Loucy (cell line): ENCODE data around the gene SLC9A9.

Source experiments
- EZH2phosphoT487 ChIP-seq: fragments of 200-600 bp; IDR thresholded peaks from 2 replicates; pipeline ENCODE4 v1.6.1; 2018; ENCODE audit warnings: antibody characterized with exemption, mild to moderate bottlenecking, moderate library complexity, borderline replicate concordance
- TF ChIP-seq, protein P1 (sequence below): fragments of 200-600 bp; sonication (generic); conservative IDR thresholded peaks from 2 replicates; pipeline ENCODE4 v1.5.1; 2014; ENCODE audit warnings: mild to moderate bottlenecking, antibody characterized with exemption, low read length

- TF ChIP-seq, protein P1, sequence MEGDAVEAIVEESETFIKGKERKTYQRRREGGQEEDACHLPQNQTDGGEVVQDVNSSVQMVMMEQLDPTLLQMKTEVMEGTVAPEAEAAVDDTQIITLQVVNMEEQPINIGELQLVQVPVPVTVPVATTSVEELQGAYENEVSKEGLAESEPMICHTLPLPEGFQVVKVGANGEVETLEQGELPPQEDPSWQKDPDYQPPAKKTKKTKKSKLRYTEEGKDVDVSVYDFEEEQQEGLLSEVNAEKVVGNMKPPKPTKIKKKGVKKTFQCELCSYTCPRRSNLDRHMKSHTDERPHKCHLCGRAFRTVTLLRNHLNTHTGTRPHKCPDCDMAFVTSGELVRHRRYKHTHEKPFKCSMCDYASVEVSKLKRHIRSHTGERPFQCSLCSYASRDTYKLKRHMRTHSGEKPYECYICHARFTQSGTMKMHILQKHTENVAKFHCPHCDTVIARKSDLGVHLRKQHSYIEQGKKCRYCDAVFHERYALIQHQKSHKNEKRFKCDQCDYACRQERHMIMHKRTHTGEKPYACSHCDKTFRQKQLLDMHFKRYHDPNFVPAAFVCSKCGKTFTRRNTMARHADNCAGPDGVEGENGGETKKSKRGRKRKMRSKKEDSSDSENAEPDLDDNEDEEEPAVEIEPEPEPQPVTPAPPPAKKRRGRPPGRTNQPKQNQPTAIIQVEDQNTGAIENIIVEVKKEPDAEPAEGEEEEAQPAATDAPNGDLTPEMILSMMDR = no peak
- TF ChIP-seq EZH2phosphoT487 = no peak
Measured at GRCh38 chr3:143821862-143822261, 26.4 kb downstream of the SLC9A9 start.
